Measurements from ENCODE around the gene CTIF.

GRCh38 chr18:48581206-48581605, 42.4 kb downstream of the CTIF start:
- TF ChIP-seq CTCF (IDR thresholded peaks at IDR 0.05) (no peak), GABPA (IDR thresholded peaks at IDR 0.05; ENCODE audit: low read depth) (no peak), POLR2AphosphoS5 (IDR thresholded peaks at IDR 0.05; ENCODE audit: low read depth, low read length) (no peak), YY1 (IDR thresholded peaks at IDR 0.05; ENCODE audit: low read depth) (no peak), EP300 (IDR thresholded peaks at IDR 0.05; ENCODE audit: borderline replicate concordance in 1 of 2, low read depth in 1 of 2, low read length in 1 of 2) (no peak), SIN3A (IDR thresholded peaks at IDR 0.05; ENCODE audit: borderline replicate concordance, low read depth, low read length) (no peak)

Data from SK-N-SH (cell line).